AG08396 (cell line): ENCODE results near the gene TMEM139.
"Not testable (repeated sequence)": the region's sequence is repeated elsewhere in the genome, so short reads cannot be mapped to it uniquely, and the experiment has no call there.

Experiments
- DNase-seq: peaks from one replicate; pipeline ENCODE4 v3.0.0; 2012; ENCODE audit warnings: low spot score, mixed read lengths

TMEM139 gene

GRCh38 chr7:143289421-143289820 is 4.7 kb downstream of the TMEM139 start:
- DNase-seq, result no peak

- not testable (repeated sequence) for DNase-seq
Observed at GRCh38 chr7:143289888-143290287, 5.1 kb downstream of the TMEM139 start.

- DNase-seq, result no peak
Observed at GRCh38 chr7:143290293-143290692, 5.5 kb downstream of the TMEM139 start.

- no peak for DNase-seq
Observed at GRCh38 chr7:143292876-143293275, 8.1 kb downstream of the TMEM139 start.

GRCh38 chr7:143295870-143296269 is 11.1 kb downstream of the TMEM139 start:
- DNase-seq, result no peak

GRCh38 chr7:143296686-143297085 is 11.9 kb downstream of the TMEM139 start:
- no peak for DNase-seq

- peak; percentile 57 for DNase-seq
Observed at GRCh38 chr7:143299346-143299745, 14.6 kb downstream of the TMEM139 start.

- DNase-seq, result no peak
Observed at GRCh38 chr7:143299840-143300239, 15.1 kb downstream of the TMEM139 start.

- DNase-seq, result no peak
Observed at GRCh38 chr7:143300959-143301935, 16.5 kb downstream of the TMEM139 start.

- no peak for DNase-seq
Observed at GRCh38 chr7:143303733-143304132, 19.0 kb downstream of the TMEM139 start.

- DNase-seq, result no peak
Observed at GRCh38 chr7:143304938-143305337, 20.2 kb downstream of the TMEM139 start.

GRCh38 chr7:143305423-143306070 is 20.8 kb downstream of the TMEM139 start:
- peak; percentile 57 for DNase-seq

GRCh38 chr7:143308632-143309031 is 23.9 kb downstream of the TMEM139 start:
- no peak for DNase-seq

- no peak for DNase-seq
Observed at GRCh38 chr7:143314127-143314526, 29.4 kb downstream of the TMEM139 start.

- no peak for DNase-seq
Observed at GRCh38 chr7:143315776-143316175, 31.0 kb downstream of the TMEM139 start, which contains the start of gene CLCN1. TSS of gene CLCN1 (plus strand) at chr7:143316111. CDS start at chr7:143316213, 102 bp downstream.

GRCh38 chr7:143316492-143316891 is 31.7 kb downstream of the TMEM139 start:
- no peak for DNase-seq

- peak; percentile 18 for DNase-seq
Observed at GRCh38 chr7:143318661-143319060, 33.9 kb downstream of the TMEM139 start.

GRCh38 chr7:143320620-143321019 is 35.9 kb downstream of the TMEM139 start:
- DNase-seq, result no peak

GRCh38 chr7:143321242-143321641 is 36.5 kb downstream of the TMEM139 start:
- no peak for DNase-seq

- no peak for DNase-seq
Observed at GRCh38 chr7:143321734-143322133, 37.0 kb downstream of the TMEM139 start.

- no peak for DNase-seq
Observed at GRCh38 chr7:143322760-143323633, 38.2 kb downstream of the TMEM139 start.

- DNase-seq, result no peak
Observed at GRCh38 chr7:143323653-143324052, 38.9 kb downstream of the TMEM139 start.
